NCI-H1694 (cell line): Measurements from ENCODE around the gene FOXRED1.

Experiments used
- DNase-seq: peaks from one replicate; lab custom pipeline; 2025; lab: John Stamatoyannopoulos, UW

FOXRED1 gene

DNA sequence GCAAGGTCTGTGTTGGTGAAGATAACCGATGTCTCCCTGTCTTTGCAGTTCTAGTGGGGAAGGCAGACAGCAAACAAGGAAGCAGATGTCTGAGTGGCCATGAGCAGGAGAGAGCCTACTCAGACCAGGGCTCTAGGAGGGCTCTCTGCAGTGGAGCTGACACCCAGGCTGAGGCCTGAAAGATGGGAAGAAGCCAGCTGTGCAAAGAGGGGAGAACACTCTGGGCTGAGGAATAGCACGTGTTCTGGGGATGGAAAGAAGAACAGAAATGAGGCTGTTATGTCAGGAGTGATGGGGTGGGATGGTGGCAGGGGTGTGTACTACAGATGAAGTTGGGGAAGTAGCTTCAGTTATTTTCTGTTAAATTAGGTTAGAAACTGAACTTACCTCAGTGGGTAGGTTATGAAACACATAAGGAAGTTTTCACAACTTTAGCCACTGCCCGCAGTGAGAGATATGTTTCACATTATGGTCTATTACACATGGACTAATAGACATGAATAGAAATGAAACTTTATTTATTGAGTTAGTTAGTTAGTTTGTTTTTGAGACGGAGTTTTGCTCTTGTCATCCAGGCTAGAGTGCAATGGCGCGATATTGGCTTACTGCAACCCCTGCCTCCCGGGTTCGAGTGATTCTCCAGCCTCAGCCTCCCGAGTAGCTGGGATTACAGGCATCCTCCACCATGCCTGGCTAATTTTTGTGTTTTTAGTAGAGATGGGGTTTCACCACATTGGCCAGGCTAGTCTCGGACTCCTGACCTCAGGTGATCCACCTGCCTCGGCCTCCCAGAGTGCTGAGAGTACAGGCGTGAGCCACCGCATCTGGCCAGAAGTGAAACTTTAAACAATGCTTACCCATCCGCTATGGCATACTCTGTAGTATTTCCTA is 42.7 kb downstream of the FOXRED1 start:
- DNase-seq, result no peak

DNA sequence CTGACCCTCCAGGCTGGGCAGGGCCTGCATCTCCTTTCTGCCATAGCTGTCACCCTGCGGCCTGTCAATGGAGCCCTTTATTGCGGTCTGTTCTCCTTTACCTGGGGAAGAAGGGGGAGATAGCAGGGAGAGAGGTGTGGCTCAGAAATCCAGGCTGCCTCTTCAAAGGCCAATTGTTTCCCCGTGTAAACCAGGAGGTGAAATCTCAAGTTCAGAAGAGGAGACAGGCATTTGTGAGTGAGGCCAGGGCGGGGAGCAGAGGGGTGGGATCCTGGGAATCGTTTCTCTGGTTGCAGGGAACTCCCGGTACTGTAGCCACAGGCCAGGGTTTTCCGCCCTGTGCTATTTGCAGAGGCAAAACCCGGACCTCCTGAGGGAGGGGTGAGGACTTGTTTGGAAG is 44.0 kb downstream of the FOXRED1 start:
- no peak for DNase-seq

DNA sequence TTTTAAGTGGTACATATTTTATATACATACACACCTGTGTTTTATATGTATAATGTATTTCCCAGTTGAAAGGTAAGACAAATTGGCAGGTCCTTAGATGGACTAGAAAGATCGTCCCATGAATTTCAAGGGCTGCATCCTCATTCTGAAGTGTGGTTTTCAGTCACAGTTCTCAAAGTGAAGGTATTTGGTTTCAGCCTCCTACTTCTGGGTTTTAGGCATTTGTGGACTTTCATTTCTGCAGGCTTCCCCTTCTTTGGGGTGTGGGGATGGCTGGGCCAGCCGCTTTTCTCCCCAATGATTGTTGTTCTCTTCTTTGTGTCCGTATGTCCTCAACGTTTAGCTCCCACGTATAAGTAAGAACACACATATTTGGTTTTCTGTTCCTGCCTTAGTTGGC is 44.9 kb downstream of the FOXRED1 start:
- no peak for DNase-seq

GRCh38 chr11:126317432-126317755 is 48.4 kb downstream of the FOXRED1 start:
- no peak for DNase-seq

GRCh38 chr11:126317756-126318573 is 49.0 kb downstream of the FOXRED1 start:
- no peak for DNase-seq

GRCh38 chr11:126318574-126319373 is 49.8 kb downstream of the FOXRED1 start:
- DNase-seq, result peak; percentile 80

GRCh38 chr11:126319374-126319740 is 50.4 kb downstream of the FOXRED1 start:
- no peak for DNase-seq

DNA sequence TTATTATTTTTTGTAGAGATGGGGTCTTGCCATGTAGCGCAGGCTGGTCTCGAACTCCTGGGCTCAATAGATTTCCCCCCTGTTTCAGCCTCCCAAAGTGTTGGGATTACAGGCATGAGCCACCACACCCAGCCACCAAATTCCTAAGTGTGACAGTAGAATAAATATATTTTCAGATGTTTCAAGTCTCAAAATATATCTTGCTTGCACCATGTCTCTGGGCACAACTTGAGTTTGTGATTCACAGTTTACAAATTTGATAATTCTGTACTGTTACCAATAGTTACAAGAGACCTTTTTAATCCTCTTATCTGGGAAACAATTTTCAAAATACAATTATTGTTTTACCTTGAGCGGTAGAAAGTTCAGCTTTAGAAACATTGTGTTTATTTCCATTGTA is 54.0 kb downstream of the FOXRED1 start:
- no peak for DNase-seq

DNA sequence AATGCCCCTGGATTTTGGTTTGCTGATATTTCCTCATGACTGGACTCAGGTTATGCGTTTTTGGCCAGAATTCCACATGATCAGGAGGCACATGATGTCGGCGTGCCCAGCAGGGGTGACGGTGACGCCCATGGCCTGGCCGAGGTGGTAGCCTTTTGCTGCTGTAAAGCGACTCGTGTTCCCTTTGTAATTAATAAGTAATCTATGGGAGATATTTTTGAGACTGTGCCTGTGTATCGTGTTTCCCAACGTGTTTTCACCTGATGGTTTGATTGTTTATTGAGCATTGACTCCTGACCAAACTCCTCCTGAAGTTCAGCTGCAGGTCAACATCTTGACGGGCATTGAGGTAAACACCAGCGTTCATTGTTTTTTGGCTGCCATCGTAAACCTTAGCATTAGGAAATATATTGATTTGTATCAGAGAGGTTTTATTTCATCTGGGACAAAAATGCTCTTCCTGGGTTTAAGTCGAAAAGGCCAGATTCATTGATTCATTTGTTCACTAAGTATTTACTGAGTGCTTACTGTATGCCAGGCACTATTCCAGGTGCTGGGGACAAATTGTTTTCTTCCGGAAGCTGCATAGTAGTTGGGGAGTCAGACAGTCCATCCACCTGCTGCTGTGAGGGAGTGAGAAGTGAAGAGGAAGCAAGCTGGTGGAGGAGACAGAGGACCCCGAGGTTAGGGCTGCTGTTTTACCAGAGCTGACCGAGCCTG is 58.5 kb downstream of the FOXRED1 start:
- no peak for DNase-seq
